HG03520 (cell line): ENCODE results near the gene WDR7.

Source experiments
- ATAC-seq: cut with Tn5 transposase; IDR thresholded peaks from one replicate; pipeline ENCODE4 v1.9.1; 2021; ENCODE audit warnings: mild to moderate bottlenecking, moderate library complexity; ENCODE audit not compliant: unreplicated experiment

The WDR7 gene

GRCh38 chr18:57063601-57064103 is 412.5 kb downstream of the WDR7 start:
- no peak for ATAC-seq

- no peak for ATAC-seq
These were observed 422.5 kb downstream of the WDR7 start for GRCh38 chr18:57073501-57074187.

DNA sequence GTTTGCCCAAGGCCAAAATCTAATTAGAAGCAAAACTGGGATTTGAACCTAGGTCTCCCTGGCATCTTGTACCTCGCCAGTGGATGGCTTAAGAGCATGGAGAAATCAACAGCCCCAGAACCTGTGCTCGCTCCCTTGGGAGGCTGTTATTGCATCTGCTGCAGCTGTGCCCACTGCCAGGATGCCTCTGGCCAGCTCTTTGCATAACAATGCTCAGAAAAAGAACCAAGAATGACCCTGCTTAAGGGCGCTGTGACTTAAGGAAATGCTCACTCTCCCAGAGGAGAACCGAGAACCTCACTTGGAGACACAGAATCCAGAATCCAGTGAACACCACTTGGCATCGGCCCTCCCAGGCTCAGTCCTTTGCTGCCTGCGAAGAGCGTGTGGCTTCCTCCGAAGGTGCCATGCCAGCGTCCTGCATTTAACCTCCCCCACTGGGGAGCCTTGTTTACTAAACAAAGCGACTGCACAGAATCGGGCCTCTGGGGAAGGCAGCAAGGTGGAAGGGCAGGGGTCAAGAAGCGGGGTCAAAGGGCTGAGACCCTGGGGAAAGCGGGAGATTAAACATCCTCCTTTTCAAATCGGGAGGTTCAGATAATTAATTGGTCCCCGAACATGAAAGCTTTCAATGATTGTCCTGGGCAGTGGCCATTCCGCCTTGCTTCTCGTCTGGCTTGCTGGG is 424.7 kb downstream of the WDR7 start:
- no peak for ATAC-seq

DNA sequence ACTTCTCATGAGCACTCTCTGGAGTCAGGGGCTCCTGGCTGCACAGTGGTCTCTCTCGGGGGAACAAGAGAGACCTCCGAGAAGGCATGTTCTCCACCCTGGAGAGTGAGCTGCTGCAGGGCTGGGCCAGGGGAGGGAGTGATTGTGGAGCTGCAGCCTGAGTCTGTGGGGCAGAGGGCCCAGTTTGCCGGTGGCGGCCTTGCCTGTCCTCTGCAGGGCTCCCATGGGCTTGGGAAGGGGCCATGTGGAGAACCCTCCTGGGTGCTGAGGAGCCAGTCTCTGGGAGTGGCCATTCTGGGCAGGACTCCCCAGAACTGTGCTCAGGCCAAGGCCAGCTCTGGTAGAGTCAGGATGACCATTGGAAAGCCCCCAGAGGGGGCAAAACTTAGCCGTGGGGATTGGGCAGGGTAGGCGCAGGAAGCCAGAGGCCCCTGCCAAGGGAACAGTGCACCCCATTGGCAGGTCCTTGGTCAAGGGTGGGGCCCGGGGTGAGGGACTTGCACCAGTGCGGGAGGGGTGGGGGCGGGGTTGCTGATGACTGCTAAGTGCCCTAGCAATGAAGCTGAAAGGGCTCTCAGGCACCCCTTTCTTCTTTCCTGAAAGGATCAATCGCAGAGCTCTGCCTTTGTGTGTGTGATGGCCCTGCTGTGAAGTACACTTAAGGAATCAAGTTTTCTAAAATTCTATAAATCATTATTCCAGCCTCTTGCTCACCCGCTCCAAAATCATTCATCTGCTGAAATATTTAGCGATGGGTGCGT is 426.0 kb downstream of the WDR7 start:
- peak; percentile 0 for ATAC-seq

- peak; percentile 93 for ATAC-seq
These were observed 426.8 kb downstream of the WDR7 start for GRCh38 chr18:57077786-57078552.

DNA sequence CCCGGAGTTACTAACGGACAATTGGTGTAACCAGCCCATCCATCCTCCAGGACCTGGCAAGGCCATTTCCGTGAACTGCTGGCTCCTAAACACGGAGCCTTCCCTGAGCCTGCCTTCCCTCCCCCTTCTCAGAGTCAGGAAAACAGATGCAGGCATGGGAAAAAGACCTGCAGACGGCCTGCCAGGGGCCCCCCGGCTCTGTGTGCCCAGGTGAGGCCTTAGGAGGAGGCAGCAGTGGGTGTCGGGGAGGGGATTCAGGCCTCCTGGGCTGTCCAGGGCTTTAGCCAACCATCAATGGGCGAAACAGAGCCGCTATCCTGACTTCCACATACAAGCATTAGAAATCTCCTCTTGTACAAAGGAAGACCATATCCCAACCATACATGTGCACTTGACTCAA is 427.5 kb downstream of the WDR7 start:
- ATAC-seq: no peak

- no peak for ATAC-seq
These were observed 429.3 kb downstream of the WDR7 start for GRCh38 chr18:57080479-57080878.

DNA sequence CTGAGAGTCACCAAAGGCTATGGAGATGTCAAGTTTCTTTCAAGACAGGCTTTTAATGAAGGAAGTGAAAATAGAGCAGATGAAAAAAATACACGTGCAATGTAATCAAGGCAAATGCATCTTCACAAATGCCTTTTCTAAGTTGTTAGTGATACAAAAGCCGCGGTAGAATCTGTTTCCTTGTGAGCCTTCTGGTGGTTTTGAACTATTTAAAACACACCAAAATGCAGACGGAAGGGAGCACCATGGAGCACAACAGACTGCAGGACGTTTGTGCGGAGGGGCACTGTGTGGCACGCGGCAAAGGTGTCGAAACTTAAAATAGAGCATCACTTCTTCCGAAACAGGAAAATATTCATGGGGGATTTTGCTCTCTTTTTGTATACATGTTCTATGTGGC is 430.7 kb downstream of the WDR7 start:
- no peak for ATAC-seq

GRCh38 chr18:57083485-57083884 is 432.3 kb downstream of the WDR7 start:
- ATAC-seq: no peak

DNA sequence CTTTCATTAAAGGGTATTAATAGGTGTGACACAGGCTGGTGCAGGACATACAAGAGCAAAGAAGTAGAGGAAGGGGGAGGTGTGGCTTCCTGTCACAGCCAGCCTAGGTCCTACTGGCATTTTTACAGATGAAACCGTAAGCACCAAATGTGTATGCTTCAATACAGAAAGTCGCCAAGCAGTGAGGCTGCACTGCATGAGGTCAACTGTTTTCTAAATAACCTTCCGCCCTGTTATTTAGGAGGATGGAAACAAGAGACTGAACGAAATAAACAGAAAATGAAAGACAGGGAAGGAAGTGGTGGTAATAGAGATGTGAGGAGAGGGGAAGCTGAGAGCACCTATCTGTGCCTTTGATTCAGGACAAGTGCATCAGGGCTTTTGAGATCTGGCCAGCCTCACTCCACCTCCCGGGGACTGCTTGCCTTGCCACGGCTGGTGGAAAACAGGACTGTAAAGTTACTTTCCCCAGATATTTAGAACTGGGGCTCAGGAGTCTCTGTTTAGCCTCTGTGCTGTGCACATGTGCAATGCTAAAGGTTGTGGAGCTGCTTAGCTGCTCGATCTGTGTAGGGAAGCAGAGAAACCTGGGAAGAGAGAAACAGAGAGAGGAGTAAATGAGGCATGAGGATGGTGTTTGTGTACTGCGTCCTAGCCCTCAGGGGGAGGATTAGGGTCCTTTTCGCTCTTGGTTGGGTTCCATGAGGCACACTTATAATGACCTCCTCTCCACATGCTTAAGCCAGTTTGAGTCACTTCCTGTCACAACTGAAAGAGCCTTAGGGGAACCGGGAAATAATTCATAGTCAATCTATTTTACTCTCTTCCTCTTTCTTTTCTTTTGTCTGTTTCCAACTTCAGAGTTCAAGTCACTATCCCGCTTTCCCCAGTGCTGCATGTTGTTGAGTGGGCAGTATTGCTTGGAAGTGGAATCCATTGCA is 433.4 kb downstream of the WDR7 start:
- ATAC-seq: peak; percentile 67

DNA sequence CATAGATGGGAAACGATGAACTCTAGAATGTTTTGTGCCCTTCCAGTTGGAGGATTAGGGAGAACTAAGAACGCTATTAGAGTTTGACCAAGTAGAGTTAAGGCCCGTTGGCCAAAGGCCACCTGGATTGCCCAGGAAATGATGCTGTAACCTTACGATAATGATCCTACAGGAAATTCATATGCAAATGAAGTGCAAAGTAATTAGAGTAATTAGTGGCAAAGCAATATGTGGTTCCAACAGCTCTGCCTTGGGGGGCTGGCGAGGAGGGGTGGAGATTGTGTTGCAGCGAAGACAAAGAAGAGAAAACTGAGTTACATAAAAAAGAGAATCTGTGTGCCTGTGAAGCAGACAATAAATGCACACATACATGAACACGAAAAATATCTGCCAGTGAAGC is 434.2 kb downstream of the WDR7 start:
- ATAC-seq: no peak

- no peak for ATAC-seq
These were observed 435.0 kb downstream of the WDR7 start for GRCh38 chr18:57086163-57086562.
